Endothelial cell of umbilical vein (primary cell): ENCODE measurements around the gene SLC12A3. TPM values are rescaled to one million over a fixed set of nuclear protein-coding genes. Genes with fewer than 3 reads are reported as not detected.

Experiments used
- BruUV-seq: library from RNA; stranded (reverse); fragments of 400-500 nt; replicated peaks from 2 replicates; lab custom pipeline; 2021; lab: Mats Ljungman, UMichigan
- CTCF ChIA-PET: fragments of 300-600, 350-600 bp; sonication (Branson Sonifier 250); formaldehyde crosslinking; loops from one replicate; lab custom pipeline; 2021; ENCODE audit warnings: antibody characterized with exemption, inconsistent platforms; lab: Charles Lee
- POLR2A ChIA-PET: fragments of 300-600, 350-600 bp; sonication (Branson Sonifier 250); formaldehyde crosslinking; loops from one replicate; lab custom pipeline; 2021; ENCODE audit warnings: antibody characterized with exemption, inconsistent platforms; lab: Charles Lee
- DNase-seq: peaks from one replicate; pipeline ENCODE4 v3.0.0-alpha.2; 2011; ENCODE audit warnings: low read depth, low spot score
- FAIRE-seq: peaks from 2 replicates; lab custom pipeline; 2011; peaks lifted over from hg19 to GRCh38; lab: Jason Lieb, UNC
- H2AFZ ChIP-seq: 2 replicates; pipeline ENCODE4 v1.6.0; 2012; ENCODE audit warnings: low read depth, low read length, control low read depth, inconsistent platforms
- H3K27ac ChIP-seq: 2 replicates; pipeline ENCODE4 v1.5.1; 2011; ENCODE audit warnings: low read depth, mild to moderate bottlenecking, control low read depth, low read length, moderate library complexity; ENCODE audit not compliant: insufficient read depth
- H3K27me3 ChIP-seq, 2 experiments: 2 replicates each; pipeline versions ENCODE4 v1.6.0 to v1.6.1; 2011; ENCODE audit warnings: low read length in 2 of 2, mixed read lengths in 1 of 2; ENCODE audit not compliant: control insufficient read depth in 2 of 2, insufficient read depth in 2 of 2
- H3K36me3 ChIP-seq, 2 experiments: 2 replicates in 1 of 2; 3 replicates in 1 of 2; pipeline ENCODE4 v1.5.1; 2011; ENCODE audit warnings: low read length in 2 of 2, mild to moderate bottlenecking in 1 of 2, moderate library complexity in 1 of 2; ENCODE audit not compliant: control insufficient read depth in 2 of 2, insufficient read depth in 2 of 2; ENCODE audit errors: extremely low read depth in 1 of 2
- H3K4me1 ChIP-seq: 3 replicates; pipeline ENCODE4 v1.5.1; 2011; ENCODE audit warnings: mild to moderate bottlenecking, low read length; ENCODE audit not compliant: control insufficient read depth, insufficient read depth; ENCODE audit errors: extremely low read depth
- H3K4me2 ChIP-seq: 2 replicates; pipeline ENCODE4 v1.6.1; 2011; ENCODE audit warnings: low read length, control low read depth, mixed read lengths; ENCODE audit not compliant: insufficient read depth
- H3K4me3 ChIP-seq, 3 experiments: fragments of 200-600 bp in 1 of 3; sonication (generic), shearing (Covaris generic) in 1 of 3; replicated peaks in 1 of 3; 2 replicates each; pipeline ENCODE4 v1.5.1; 2011 to 2016; ENCODE audit warnings: control low read depth in 3 of 3, low read length in 3 of 3, mild to moderate bottlenecking in 2 of 3, inconsistent platforms in 1 of 3, low read depth in 1 of 3, moderate library complexity in 1 of 3; ENCODE audit not compliant: insufficient read depth in 1 of 3
- H3K79me2 ChIP-seq: 2 replicates; pipeline ENCODE4 v1.6.0; 2012; ENCODE audit warnings: low read length, inconsistent platforms; ENCODE audit not compliant: control insufficient read depth, insufficient read depth
- H3K9ac ChIP-seq: replicated peaks from 2 replicates; pipeline ENCODE3; 2011; ENCODE audit warnings: low read length, control low read depth; ENCODE audit not compliant: insufficient read depth; ENCODE audit errors: extremely low read depth
- H3K9me1 ChIP-seq: replicated peaks from 3 replicates; pipeline ENCODE4 v1.6.0; 2011; ENCODE audit warnings: mild to moderate bottlenecking, low read length; ENCODE audit not compliant: control insufficient read depth, insufficient read depth; ENCODE audit errors: extremely low read depth
- H3K9me3 ChIP-seq: replicated peaks from 2 replicates; pipeline ENCODE4 v1.5.1; 2012; ENCODE audit warnings: low read length, inconsistent platforms; ENCODE audit not compliant: control insufficient read depth, insufficient read depth
- H4K20me1 ChIP-seq: replicated peaks from 2 replicates; pipeline ENCODE3; 2011; ENCODE audit warnings: mild to moderate bottlenecking, low read length; ENCODE audit not compliant: control insufficient read depth, insufficient read depth; ENCODE audit errors: extremely low read depth
- CTCF ChIP-seq, 2 donors: IDR thresholded peaks; 1 replicate in 1 of 2; 2 replicates in 1 of 2; pipeline ENCODE4 v1.5.1; 2011; ENCODE audit warnings: low read length in 2 of 2, mild to moderate bottlenecking in 2 of 2, moderate library complexity in 2 of 2, control low read depth in 1 of 2, inconsistent platforms in 1 of 2, low read depth in 1 of 2; ENCODE audit not compliant: insufficient read depth in 1 of 2; ENCODE audit errors: extremely low read depth in 1 of 2
- EZH2 ChIP-seq: IDR thresholded peaks from 2 replicates; pipeline ENCODE4 v1.6.1; 2012; ENCODE audit warnings: borderline replicate concordance, low read depth, mild to moderate bottlenecking, moderate library complexity, low read length, inconsistent platforms; ENCODE audit not compliant: severe bottlenecking
- FOS ChIP-seq: IDR thresholded peaks from 2 replicates; pipeline ENCODE4 v1.6.1; 2011; ENCODE audit warnings: mild to moderate bottlenecking, low read length, moderate library complexity, borderline replicate concordance; ENCODE audit not compliant: insufficient read depth
- GATA2 ChIP-seq: IDR thresholded peaks from 2 replicates; pipeline ENCODE4 v1.7.0; 2011; ENCODE audit warnings: low read depth, mild to moderate bottlenecking, moderate library complexity, mixed read lengths, low read length; ENCODE audit not compliant: insufficient read length, insufficient read depth
- JUN ChIP-seq: IDR thresholded peaks from 2 replicates; pipeline ENCODE4 v1.6.1; 2011; ENCODE audit warnings: borderline replicate concordance, low read depth; ENCODE audit not compliant: insufficient read length, insufficient read depth
- MAX ChIP-seq: IDR thresholded peaks from 2 replicates; pipeline ENCODE4 v1.6.1; 2011; ENCODE audit not compliant: insufficient read depth, insufficient read length
- MYC ChIP-seq: IDR thresholded peaks from one replicate; pipeline ENCODE4 v1.6.1; 2011; ENCODE audit warnings: mild to moderate bottlenecking, low read depth, low read length
- POLR2A ChIP-seq: IDR thresholded peaks from 2 replicates; pipeline ENCODE4 v1.6.1; 2012; ENCODE audit warnings: low read depth, mild to moderate bottlenecking, control low read depth, low read length
- POLR2AphosphoS5 ChIP-seq: IDR thresholded peaks from 2 replicates; pipeline ENCODE4 v1.6.1; 2012; ENCODE audit warnings: low read depth, mild to moderate bottlenecking, control low read depth, low read length, moderate library complexity; ENCODE audit not compliant: insufficient read depth
- dilution Hi-C: fragments of 300-500 bp; cut with MboI; formaldehyde crosslinking; loops from one replicate; pipeline ENCODE4 v1.15.0; 2019; ENCODE audit warnings: low sequenced_read_pairs; ENCODE audit not compliant: extremely low pct_ligation_motif_present
- intact Hi-C: fragments of 100-400 bp; cut with micrococcal nuclease; formaldehyde crosslinking; loops from one replicate; pipeline ENCODE4 v1.10.0; 2022
- polyA plus RNA-seq, 4 experiments: library from polyadenylated mRNA; depleted of rRNA in 3 of 4; stranded (reverse) in 3 of 4; unstranded in 1 of 4; fragments of >200 nt; gene quantifications; 2 replicates each; pipeline versions ENCODE4 v1.2.1 to v1.2.3, GENCODE V29; 2011 to 2012; ENCODE audit warnings: missing spikeins in 1 of 4
- total RNA-seq: library from RNA; stranded (reverse); gene quantifications from 2 replicates; pipeline ENCODE4 v1.2.3, GENCODE V29; 2021

Gene SLC12A3
- total and polyA plus RNA-seq, 2 donors (not counting 3 experiments of a cell fraction or from before 2014, with no cell fraction given): not detected

GRCh38 chr16:56815721-56816120 lies 49.3 kb upstream of the SLC12A3 start:
- Histone ChIP-seq H2AFZ (no peak overlapping the region), H3K27me3 (no peaks in the 10 kb centered on the region), H3K9ac (no peak overlapping the region), H3K4me1 (peaks cover 25% of the 10 kb centered on the region), H3K79me2 (peaks cover 5% of the 10 kb centered on the region), H3K9me3 (no peaks in the 10 kb centered on the region), H3K27ac (no peak overlapping the region), H3K9me1 (no peaks in the 10 kb centered on the region), H3K36me3 (peaks cover 0 to 2% of the 10 kb centered on the region in 2 experiments), H3K4me2 (no peak overlapping the region), H3K4me3 (no peak overlapping the region), H4K20me1 (no peaks in the 10 kb centered on the region)
- POLR2A ChIA-PET: no interaction called here
- CTCF ChIA-PET: interaction anchor here (1.5 to 4.5 kb wide), 2 partner anchors 23 to 37 kb away, joined by 8 to 21 read pairs; no protein-coding TSS in a partner anchor
- TF ChIP-seq MYC: no peak
- no peak for TF ChIP-seq POLR2AphosphoS5
- DNase-seq: no peak
- no TSS peak for BruUV-seq
- intact Hi-C loops (no loop called here), dilution Hi-C loops (no loop called here)
- FAIRE-seq: no peak

- BruUV-seq: no TSS peak
- Histone ChIP-seq H3K4me1 (peaks cover 20% of the 10 kb centered on the region), H3K79me2 (peaks cover 3% of the 10 kb centered on the region), H2AFZ (no peak overlapping the region), H4K20me1 (no peaks in the 10 kb centered on the region), H3K9ac (no peak overlapping the region), H3K27ac (no peak overlapping the region), H3K4me2 (no peak overlapping the region), H3K4me3 (no peak overlapping the region), H3K9me1 (no peaks in the 10 kb centered on the region), H3K27me3 (no peaks in the 10 kb centered on the region), H3K9me3 (no peaks in the 10 kb centered on the region), H3K36me3 (peaks cover 0 to 4% of the 10 kb centered on the region in 2 experiments)
- DNase-seq (no peak), FAIRE-seq (no peak)
- POLR2A ChIA-PET: interaction anchor here (0.6 kb wide), 1 partner anchor 128 kb away, joined by 3 read pairs; no protein-coding TSS in a partner anchor
- intact Hi-C loops: no loop called here
- dilution Hi-C loops: no loop called here
- TF ChIP-seq MAX (no peak), EZH2 (no peak), JUN (no peak), POLR2A (no peak), GATA2 (no peak), MYC (no peak), FOS (no peak), POLR2AphosphoS5 (no peak), CTCF (IDR thresholded peaks at IDR 0.05; ENCODE audit: extremely low read depth in 1 of 2, insufficient read depth in 1 of 2, low read depth in 1 of 2, low read length in 2 of 2) (no peak)
- CTCF ChIA-PET: interaction anchor here (1.5 kb wide), 1 partner anchor 33 kb away, joined by 3 read pairs; no protein-coding TSS in a partner anchor
These were observed 48.0 kb upstream of the SLC12A3 start for GRCh38 chr16:56817056-56817455.
